ENCODE data around the gene MYLK. TPM values are rescaled to one million over a fixed set of nuclear protein-coding genes. Genes with fewer than 3 reads are reported as not detected.

MYLK gene
- total RNA-seq, 1 donor from 2014 or later = 196 TPM

DNA sequence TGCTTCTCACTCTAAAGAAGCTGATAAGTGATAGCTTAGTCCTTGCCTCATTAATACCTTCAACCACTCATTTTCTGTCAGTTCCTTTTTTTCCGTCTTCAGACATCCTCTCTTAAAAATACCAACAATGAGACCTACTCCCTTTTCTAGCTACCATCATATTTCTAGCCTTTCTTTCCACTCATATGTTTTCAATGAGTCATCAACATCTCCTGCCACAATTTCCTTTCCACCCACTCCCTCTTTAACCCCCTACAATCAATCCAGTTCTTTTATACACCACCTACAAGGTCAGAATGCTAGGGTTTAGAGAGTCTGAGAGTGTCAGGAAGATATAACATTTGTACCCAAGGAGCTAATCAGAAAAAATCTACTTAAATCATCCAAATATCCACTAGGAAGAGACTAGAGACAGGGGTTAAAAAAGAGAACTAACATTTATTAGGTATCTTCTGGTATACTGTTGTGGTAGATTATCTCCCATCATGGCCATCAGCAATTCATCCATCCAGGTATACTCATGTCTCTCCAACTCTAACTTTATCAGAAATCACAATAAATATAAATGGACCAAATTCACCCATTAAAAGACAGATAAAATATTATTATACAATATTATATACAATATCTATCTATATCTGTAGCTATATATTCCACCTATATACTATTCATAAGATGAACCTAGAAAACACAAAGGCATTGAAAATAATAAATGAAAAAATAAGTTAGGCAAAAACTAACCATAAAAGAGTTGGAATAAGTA lies 42.5 kb downstream of the MYLK start:
- no peaks in the 10 kb centered on the region for H3K4me1 ChIP-seq
- H3K9me3 ChIP-seq = peaks cover 7 to 39% of the 10 kb centered on the region in 2 donors
- H3K27ac ChIP-seq = no peak overlapping the region
- TF ChIP-seq, protein P1, sequence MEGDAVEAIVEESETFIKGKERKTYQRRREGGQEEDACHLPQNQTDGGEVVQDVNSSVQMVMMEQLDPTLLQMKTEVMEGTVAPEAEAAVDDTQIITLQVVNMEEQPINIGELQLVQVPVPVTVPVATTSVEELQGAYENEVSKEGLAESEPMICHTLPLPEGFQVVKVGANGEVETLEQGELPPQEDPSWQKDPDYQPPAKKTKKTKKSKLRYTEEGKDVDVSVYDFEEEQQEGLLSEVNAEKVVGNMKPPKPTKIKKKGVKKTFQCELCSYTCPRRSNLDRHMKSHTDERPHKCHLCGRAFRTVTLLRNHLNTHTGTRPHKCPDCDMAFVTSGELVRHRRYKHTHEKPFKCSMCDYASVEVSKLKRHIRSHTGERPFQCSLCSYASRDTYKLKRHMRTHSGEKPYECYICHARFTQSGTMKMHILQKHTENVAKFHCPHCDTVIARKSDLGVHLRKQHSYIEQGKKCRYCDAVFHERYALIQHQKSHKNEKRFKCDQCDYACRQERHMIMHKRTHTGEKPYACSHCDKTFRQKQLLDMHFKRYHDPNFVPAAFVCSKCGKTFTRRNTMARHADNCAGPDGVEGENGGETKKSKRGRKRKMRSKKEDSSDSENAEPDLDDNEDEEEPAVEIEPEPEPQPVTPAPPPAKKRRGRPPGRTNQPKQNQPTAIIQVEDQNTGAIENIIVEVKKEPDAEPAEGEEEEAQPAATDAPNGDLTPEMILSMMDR (IDR thresholded peaks at IDR 0.05) = no peak
- no peaks in the 10 kb centered on the region for H3K27me3 ChIP-seq
- DNase-seq (ENCODE audit: low spot score in 2 of 2) = no peak
- peaks cover 0 to 4% of the 10 kb centered on the region in 2 donors for H3K36me3 ChIP-seq
- intact Hi-C loops (cut with DNase I) = no loop called here
- H3K4me3 ChIP-seq = no peak overlapping the region

GRCh38 chr3:123840961-123841360 lies 43.2 kb downstream of the MYLK start:
- Histone ChIP-seq H3K36me3 (peaks cover 0 to 4% of the 10 kb centered on the region in 2 donors), H3K4me1 (no peaks in the 10 kb centered on the region), H3K4me3 (no peak overlapping the region), H3K27ac (no peak overlapping the region), H3K9me3 (peaks cover 7 to 39% of the 10 kb centered on the region in 2 donors), H3K27me3 (no peaks in the 10 kb centered on the region)
- intact Hi-C loops (cut with DNase I) = no loop called here
- TF ChIP-seq, protein P1 (IDR thresholded peaks at IDR 0.05) = no peak
- DNase-seq (ENCODE audit: low spot score in 2 of 2) = no peak

GRCh38 chr3:123837858-123838257 lies 46.3 kb downstream of the MYLK start:
- TF ChIP-seq, protein P1 (IDR thresholded peaks at IDR 0.05) = no peak
- intact Hi-C loops (cut with DNase I) = no loop called here
- DNase-seq (ENCODE audit: low spot score in 2 of 2) = no peak
- Histone ChIP-seq H3K9me3 (peaks cover 7 to 39% of the 10 kb centered on the region in 2 donors), H3K27ac (no peak overlapping the region), H3K36me3 (peaks cover 0 to 4% of the 10 kb centered on the region in 2 donors), H3K4me3 (no peak overlapping the region), H3K4me1 (no peaks in the 10 kb centered on the region), H3K27me3 (no peaks in the 10 kb centered on the region)

- TF ChIP-seq, protein P1 (IDR thresholded peaks at IDR 0.05) = no peak
- no peak overlapping the region for H3K4me3 ChIP-seq
- H3K27me3 ChIP-seq = no peaks in the 10 kb centered on the region
- no peak for DNase-seq (ENCODE audit: low spot score in 2 of 2)
- H3K4me1 ChIP-seq = no peaks in the 10 kb centered on the region
- H3K36me3 ChIP-seq = peaks cover 9 to 19% of the 10 kb centered on the region in 2 donors
- peaks cover 0 to 21% of the 10 kb centered on the region in 2 donors for H3K9me3 ChIP-seq
- peak overlapping the region in 1 of 2 donors; percentile 21 for H3K27ac ChIP-seq
- intact Hi-C loops (cut with DNase I) = no loop called here
Measured at GRCh38 chr3:123834631-123835030, 49.5 kb downstream of the MYLK start.

DNA sequence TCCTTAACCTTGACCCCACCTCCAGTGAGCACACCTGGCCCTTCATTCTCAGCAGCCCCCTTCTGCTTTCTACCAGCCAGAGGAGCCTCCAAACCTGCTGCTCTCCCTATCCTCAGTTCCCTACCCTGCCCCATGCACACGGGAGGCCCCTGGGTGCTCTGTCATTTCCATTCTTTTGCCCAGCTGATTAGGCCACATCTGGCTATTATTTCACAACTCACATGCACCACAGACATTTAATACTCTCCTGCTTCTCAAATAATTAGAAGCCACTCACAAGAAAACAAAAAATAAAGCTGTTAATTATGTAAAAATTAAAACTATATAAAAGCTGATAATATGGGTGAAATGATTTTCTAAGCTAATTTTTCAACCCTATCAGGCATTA lies 50.7 kb downstream of the MYLK start:
- Histone ChIP-seq H3K4me1 (no peaks in the 10 kb centered on the region), H3K27me3 (no peaks in the 10 kb centered on the region), H3K36me3 (peaks cover 11 to 30% of the 10 kb centered on the region in 2 donors), H3K9me3 (peaks cover 0 to 18% of the 10 kb centered on the region in 2 donors), H3K27ac (peak overlapping the region in 1 of 2 donors; percentile 5), H3K4me3 (no peak overlapping the region)
- DNase-seq (ENCODE audit: low spot score in 2 of 2) = no peak
- TF ChIP-seq, protein P1 (IDR thresholded peaks at IDR 0.05) = no peak
- intact Hi-C loops (cut with DNase I) = no loop called here

Measured in ascending aorta (tissue), 2 donors.